GM21515 (cell line): ENCODE results near the gene ANKRD11.
"Not testable (repeated sequence)": the region's sequence is repeated elsewhere in the genome, so short reads cannot be mapped to it uniquely, and the experiment has no call there.

Experiments
- ATAC-seq: cut with Tn5 transposase; IDR thresholded peaks from one replicate; pipeline ENCODE4 v1.9.1; 2021; ENCODE audit not compliant: unreplicated experiment

ANKRD11 gene

GRCh38 chr16:89369266-89369895, 121.0 kb downstream of the ANKRD11 start:
- ATAC-seq, result no peak

GRCh38 chr16:89368604-89369249, 121.6 kb downstream of the ANKRD11 start:
- ATAC-seq, result no peak

GRCh38 chr16:89367538-89367915, 122.8 kb downstream of the ANKRD11 start:
- ATAC-seq, result no peak

- no peak for ATAC-seq
Measured at GRCh38 chr16:89366561-89367537, 123.5 kb downstream of the ANKRD11 start.

- no peak for ATAC-seq
Measured at GRCh38 chr16:89365996-89366395, 124.4 kb downstream of the ANKRD11 start.

GRCh38 chr16:89365044-89365467, 125.3 kb downstream of the ANKRD11 start:
- ATAC-seq, result no peak

GRCh38 chr16:89364606-89365005, 125.8 kb downstream of the ANKRD11 start:
- ATAC-seq, result no peak

GRCh38 chr16:89363621-89364393, 126.6 kb downstream of the ANKRD11 start:
- ATAC-seq, result no peak

- not testable (repeated sequence) for ATAC-seq
Measured at GRCh38 chr16:89362540-89363223, 127.7 kb downstream of the ANKRD11 start.

GRCh38 chr16:89361751-89362539, 128.4 kb downstream of the ANKRD11 start:
- ATAC-seq, result peak; percentile 43

GRCh38 chr16:89360760-89361435, 129.5 kb downstream of the ANKRD11 start:
- ATAC-seq, result peak; percentile 47

GRCh38 chr16:89359264-89360147, 130.9 kb downstream of the ANKRD11 start:
- ATAC-seq, result no peak

- no peak for ATAC-seq
Measured at GRCh38 chr16:89358030-89359005, 132.0 kb downstream of the ANKRD11 start.

GRCh38 chr16:89357055-89357816, 133.1 kb downstream of the ANKRD11 start:
- ATAC-seq, result no peak

GRCh38 chr16:89355686-89356085, 134.7 kb downstream of the ANKRD11 start:
- no peak for ATAC-seq

GRCh38 chr16:89355007-89355406, 135.4 kb downstream of the ANKRD11 start:
- no peak for ATAC-seq
